ENCODE measurements around the gene GRM7. TPM values are rescaled to one million over a fixed set of nuclear protein-coding genes. Genes with fewer than 3 reads are reported as not detected.

Gene GRM7
- total and polyA plus RNA-seq, 9 of the 15 experiments (the other 6 are each of a cell fraction or from before 2014, with no cell fraction given), result not detected

- no peak for TF ChIP-seq RREB1 (CRISPR knock-in tag; IDR thresholded peaks at IDR 0.05)
Measured at GRCh38 chr3:6985848-6986247, 124.9 kb downstream of the GRM7 start (continued).

GRCh38 chr3:6989608-6990291 lies 128.8 kb downstream of the GRM7 start:
- CTCF ChIA-PET (ENCODE audit: low intra/inter-chr PET ratio), result no interaction called here
- FAIRE-seq (no peak), ATAC-seq (no peak), DNase-seq (ENCODE audit: extremely low read depth in 1 of 4, low spot score in 3 of 4) (no peak)
- no peaks in the 10 kb centered on the region; the same call in 1 of the 2 replicates for H3K9me3 ChIP-seq (replicated peaks; ENCODE audit: control insufficient read depth, insufficient read depth, low read depth, low read length)
- no peaks in the 10 kb centered on the region for H3K79me2 ChIP-seq (ENCODE audit: control insufficient read depth, insufficient read depth, low read length)
- H3K4me1 ChIP-seq (replicated peaks in 1 of 2; ENCODE audit: control insufficient read depth in 2 of 2, insufficient read depth in 2 of 2, low read length in 2 of 2), result no peaks in the 10 kb centered on the region
- intact Hi-C loops (cut with micrococcal nuclease), result no loop called here
- H2AFZ ChIP-seq (ENCODE audit: low read depth, low read length), result no peak overlapping the region
- no peaks in the 10 kb centered on the region for H3K9me1 ChIP-seq (ENCODE audit: control insufficient read depth, insufficient read depth, low read length)
- no peaks in the 10 kb centered on the region for H3K27me3 ChIP-seq (ENCODE audit: control insufficient read depth in 2 of 2, insufficient read depth in 2 of 2, low read length in 2 of 2)
- no peaks in the 10 kb centered on the region for H3K36me3 ChIP-seq (ENCODE audit: control insufficient read depth, insufficient read depth, low read length)
- no peak overlapping the region for H3K27ac ChIP-seq (ENCODE audit: extremely low read depth, low read depth, low read length)
- H4K20me1 ChIP-seq (replicated peaks; ENCODE audit: control insufficient read depth, insufficient read depth, low read length), result no peaks in the 10 kb centered on the region
- H3K4me3 ChIP-seq, result no peak overlapping the region
- 1% methylated on average over 4 of the region's 4 CpGs for WGBS (ENCODE audit: insufficient coverage, low coverage, missing lambda C conversion rate)
- no TSS peak for BruUV-seq (replicated peaks)
- no peak overlapping the region for H3K4me2 ChIP-seq (ENCODE audit: insufficient read depth, low read length)
- POLR2A ChIA-PET, result no interaction called here
- in situ Hi-C loops (cut with MboI), result no loop called here
- H3K9ac ChIP-seq (ENCODE audit: insufficient read depth in 1 of 2, low read depth in 2 of 2, low read length in 2 of 2), result no peak overlapping the region
- TF ChIP-seq STAT6 (CRISPR knock-in tag; IDR thresholded peaks at IDR 0.05), result no peak
- no peak for TF ChIP-seq FOXP1 (CRISPR knock-in tag; IDR thresholded peaks at IDR 0.05)
- TF ChIP-seq AFF4 (CRISPR knock-in tag; IDR thresholded peaks at IDR 0.05), result no peak
- TF ChIP-seq MCM2 (IDR thresholded peaks at IDR 0.05; ENCODE audit: low read depth), result no peak

Measured in K562 (cell line).